Fibroblast of pulmonary artery (primary cell): Measurements from ENCODE around the gene AR.
A peak's percentile ranks its signal among the peaks of the same experiment; 100 is the strongest.

ENCODE experiments used
- DNase-seq: peaks from one replicate; pipeline ENCODE4 v3.0.0-alpha.2; 2010; ENCODE audit warnings: low read depth
- H3K4me3 ChIP-seq: replicated peaks from 2 replicates; pipeline ENCODE4 v1.5.1; 2011; ENCODE audit warnings: low read depth, mild to moderate bottlenecking, control low read depth, low read length, moderate library complexity
- CTCF ChIP-seq: IDR thresholded peaks from 2 replicates; pipeline ENCODE4 v1.5.1; 2011; ENCODE audit warnings: mild to moderate bottlenecking, control low read depth, low read length, inconsistent platforms; ENCODE audit errors: missing control alignments

Gene AR

GRCh38 chrX:67543818-67544217, at the start of gene AR:
AR (plus strand) TSS chrX:67544021; CDS start chrX:67545147, 1,126 bp downstream.
- peak; percentile 56 for DNase-seq
- H3K4me3 ChIP-seq = peak within 1 kb of the TSS; percentile 53
- TF ChIP-seq CTCF = no peak

GRCh38 chrX:67500617-67501016, 43.2 kb upstream of the AR start:
- no peak for DNase-seq
- no peak for TF ChIP-seq CTCF
- H3K4me3 ChIP-seq = no peak overlapping the region

GRCh38 chrX:67503004-67503403, 40.8 kb upstream of the AR start:
- H3K4me3 ChIP-seq = no peak overlapping the region
- no peak for DNase-seq
- no peak for TF ChIP-seq CTCF

GRCh38 chrX:67503453-67503852, 40.4 kb upstream of the AR start:
- TF ChIP-seq CTCF = no peak
- no peak for DNase-seq
- H3K4me3 ChIP-seq = no peak overlapping the region

GRCh38 chrX:67520671-67521070, 23.1 kb upstream of the AR start:
- DNase-seq = no peak
- TF ChIP-seq CTCF = no peak
- no peak overlapping the region for H3K4me3 ChIP-seq

- DNase-seq = no peak
- no peak for TF ChIP-seq CTCF
Measured at GRCh38 chrX:67523002-67523681, 20.7 kb upstream of the AR start.

GRCh38 chrX:67523932-67524331, 19.9 kb upstream of the AR start:
- no peak for DNase-seq
- H3K4me3 ChIP-seq = no peak overlapping the region
- no peak for TF ChIP-seq CTCF

More at GRCh38 chrX:67523002-67523681, 20.7 kb upstream of the AR start:
- H3K4me3 ChIP-seq = no peak overlapping the region
